ENCODE measurements around the gene ZFAND4. TPM values are rescaled to one million over a fixed set of nuclear protein-coding genes. Genes with fewer than 3 reads are reported as not detected.

The ZFAND4 gene
- total RNA-seq, 1 experiment from 2014 or later = 15.5 TPM

DNA sequence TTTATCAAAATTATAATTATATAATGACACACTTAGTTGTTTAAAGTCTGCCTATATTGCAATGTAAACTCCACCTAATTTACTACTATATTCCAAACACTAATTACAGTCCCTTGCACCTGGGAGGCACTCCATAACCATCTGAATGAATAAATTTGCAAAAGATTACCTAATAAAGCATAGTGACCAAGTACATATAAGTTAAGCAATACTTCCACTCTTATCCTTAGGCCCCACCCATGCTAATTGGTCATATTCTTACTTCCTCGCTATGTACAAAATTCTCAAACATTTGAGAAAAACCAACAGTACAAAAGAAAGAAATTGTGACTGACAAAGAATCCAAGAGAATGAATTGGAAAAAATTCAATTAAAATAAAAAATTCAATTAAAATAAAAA is 65.3 kb downstream of the ZFAND4 start:
- no TSS peak for BruUV-seq (replicated peaks)
- H2AFZ ChIP-seq (ENCODE audit: low read depth, low read length, poor library complexity, severe bottlenecking) = no peak overlapping the region
- no peaks in the 10 kb centered on the region for H3K9me3 ChIP-seq (ENCODE audit: control insufficient read depth in 1 of 2, insufficient read depth in 1 of 2, low read depth in 1 of 2, low read length in 2 of 2)
- H3K27ac ChIP-seq (ENCODE audit: low read depth, low read length) = no peak overlapping the region
- ChIA-PET RAD21 (ENCODE audit: low non-redundant PET in 1 of 2, low total read pairs in 2 of 2, uncharacterized antibody in 2 of 2, unreplicated experiment in 2 of 2) (no interaction called here), CTCF (no interaction called here), POLR2A (no interaction called here)
- H3K79me2 ChIP-seq (ENCODE audit: insufficient read depth, low read length) = no peaks in the 10 kb centered on the region
- H3K27me3 ChIP-seq (ENCODE audit: insufficient read depth, low read length) = no peaks in the 10 kb centered on the region
- no peaks in the 10 kb centered on the region for H3K4me1 ChIP-seq (ENCODE audit: control insufficient read depth in 1 of 2, insufficient read depth in 2 of 2, low read length in 2 of 2)
- H3K9me2 ChIP-seq (ENCODE audit: insufficient read depth) = no peaks in the 10 kb centered on the region
- no peak overlapping the region for H3K9ac ChIP-seq (ENCODE audit: low read length)
- ATAC-seq = no peak
- H4K20me1 ChIP-seq (ENCODE audit: insufficient read depth) = no peaks in the 10 kb centered on the region
- intact Hi-C loops (cut with micrococcal nuclease) = no loop called here
- DNase-seq (ENCODE audit: low read depth, low spot score) = no peak
- no peak for TF ChIP-seq RAD21 (IDR thresholded peaks at IDR 0.05; ENCODE audit: low read depth)
- no peak for TF ChIP-seq YY1 (IDR thresholded peaks at IDR 0.05; ENCODE audit: extremely low read depth, insufficient replicate concordance, low read depth, low read length)
- TF ChIP-seq JUND (IDR thresholded peaks at IDR 0.05) = no peak
- no peak for TF ChIP-seq SRF (IDR thresholded peaks at IDR 0.05; ENCODE audit: low read depth)
- no peak for TF ChIP-seq ZFX (IDR thresholded peaks at IDR 0.05)
- TF ChIP-seq REST (IDR thresholded peaks at IDR 0.05; ENCODE audit: low read depth) = no peak
- no peak for TF ChIP-seq CEBPB (IDR thresholded peaks at IDR 0.05; ENCODE audit: low read depth)
- no peak for TF ChIP-seq FOSL1 (IDR thresholded peaks at IDR 0.05; ENCODE audit: low read depth)
- TF ChIP-seq, protein P1, sequence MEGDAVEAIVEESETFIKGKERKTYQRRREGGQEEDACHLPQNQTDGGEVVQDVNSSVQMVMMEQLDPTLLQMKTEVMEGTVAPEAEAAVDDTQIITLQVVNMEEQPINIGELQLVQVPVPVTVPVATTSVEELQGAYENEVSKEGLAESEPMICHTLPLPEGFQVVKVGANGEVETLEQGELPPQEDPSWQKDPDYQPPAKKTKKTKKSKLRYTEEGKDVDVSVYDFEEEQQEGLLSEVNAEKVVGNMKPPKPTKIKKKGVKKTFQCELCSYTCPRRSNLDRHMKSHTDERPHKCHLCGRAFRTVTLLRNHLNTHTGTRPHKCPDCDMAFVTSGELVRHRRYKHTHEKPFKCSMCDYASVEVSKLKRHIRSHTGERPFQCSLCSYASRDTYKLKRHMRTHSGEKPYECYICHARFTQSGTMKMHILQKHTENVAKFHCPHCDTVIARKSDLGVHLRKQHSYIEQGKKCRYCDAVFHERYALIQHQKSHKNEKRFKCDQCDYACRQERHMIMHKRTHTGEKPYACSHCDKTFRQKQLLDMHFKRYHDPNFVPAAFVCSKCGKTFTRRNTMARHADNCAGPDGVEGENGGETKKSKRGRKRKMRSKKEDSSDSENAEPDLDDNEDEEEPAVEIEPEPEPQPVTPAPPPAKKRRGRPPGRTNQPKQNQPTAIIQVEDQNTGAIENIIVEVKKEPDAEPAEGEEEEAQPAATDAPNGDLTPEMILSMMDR (IDR thresholded peaks at IDR 0.05 in 2 of 3, conservative IDR thresholded peaks at IDR 0.05 in 1 of 3; ENCODE audit: borderline replicate concordance in 1 of 3, insufficient read depth in 1 of 3, low read depth in 2 of 3, low read length in 2 of 3) = no peak
- TF ChIP-seq POLR2AphosphoS5 (IDR thresholded peaks at IDR 0.05; ENCODE audit: low read depth, low read length) = no peak
- TF ChIP-seq ATF3 (IDR thresholded peaks at IDR 0.05) = no peak
- no peak for TF ChIP-seq ELF1 (IDR thresholded peaks at IDR 0.05; ENCODE audit: borderline replicate concordance, low read depth)
- TF ChIP-seq ZNF274 (IDR thresholded peaks at IDR 0.05; ENCODE audit: low read depth, low read length) = no peak
- TF ChIP-seq TCF7L2 (IDR thresholded peaks at IDR 0.05; ENCODE audit: borderline replicate concordance, extremely low read depth, insufficient read depth, insufficient read length) = no peak
- TF ChIP-seq POLR2A (IDR thresholded peaks at IDR 0.05; ENCODE audit: borderline replicate concordance, extremely low read depth, insufficient read depth, insufficient read length) = no peak
- no peak overlapping the region for H3K4me3 ChIP-seq (replicated peaks in 1 of 2; ENCODE audit: low read depth in 1 of 2, low read length in 2 of 2)
- no peak overlapping the region for H3K4me2 ChIP-seq (ENCODE audit: low read length)
- H3K36me3 ChIP-seq (ENCODE audit: control insufficient read depth in 1 of 2, insufficient read depth in 2 of 2, low read length in 2 of 2) = no peaks in the 10 kb centered on the region
